Forelimb muscle (tissue), 1 donor: ENCODE measurements around the gene VOPP1. TPM values are rescaled to one million over a fixed set of nuclear protein-coding genes. Genes with fewer than 3 reads are reported as not detected.
"Not testable (repeated sequence)": the region's sequence is repeated elsewhere in the genome, so short reads cannot be mapped to it uniquely, and the experiment has no call there.

Experiments
- DNase-seq: peaks from one replicate; pipeline ENCODE4 v3.0.0-alpha.2; 2013; ENCODE audit warnings: low read depth
- polyA plus RNA-seq: library from polyadenylated mRNA; unstranded; fragments of 120-200 nt; gene quantifications from one replicate; pipeline ENCODE4 v1.2.1, GENCODE V29; 2013; ENCODE audit not compliant: insufficient read length

VOPP1 gene
- polyA plus RNA-seq, 1 donor, result 24.6 TPM

GRCh38 chr7:55512635-55513191 lies 59.6 kb downstream of the VOPP1 start:
- DNase-seq, result no peak

DNA sequence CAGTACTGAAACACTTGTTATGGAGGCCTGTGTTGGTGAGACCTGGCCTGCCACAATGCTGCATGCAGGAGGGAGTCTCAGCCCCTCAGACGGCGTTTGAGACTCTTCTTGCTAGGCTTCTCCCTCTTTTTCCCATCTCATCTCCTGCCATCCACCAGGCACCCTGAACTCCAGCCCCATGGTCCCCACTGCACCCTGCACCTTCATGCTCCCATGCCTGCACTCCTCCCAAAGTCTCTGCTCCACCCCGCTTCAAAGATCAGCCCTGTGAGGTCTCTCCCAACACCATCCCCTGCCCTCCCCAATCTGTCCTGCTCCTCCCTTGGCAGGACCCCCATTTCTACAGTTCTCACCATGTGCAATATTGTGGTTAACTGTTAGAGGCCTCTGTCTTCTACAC lies 61.7 kb downstream of the VOPP1 start:
- no peak for DNase-seq

DNA sequence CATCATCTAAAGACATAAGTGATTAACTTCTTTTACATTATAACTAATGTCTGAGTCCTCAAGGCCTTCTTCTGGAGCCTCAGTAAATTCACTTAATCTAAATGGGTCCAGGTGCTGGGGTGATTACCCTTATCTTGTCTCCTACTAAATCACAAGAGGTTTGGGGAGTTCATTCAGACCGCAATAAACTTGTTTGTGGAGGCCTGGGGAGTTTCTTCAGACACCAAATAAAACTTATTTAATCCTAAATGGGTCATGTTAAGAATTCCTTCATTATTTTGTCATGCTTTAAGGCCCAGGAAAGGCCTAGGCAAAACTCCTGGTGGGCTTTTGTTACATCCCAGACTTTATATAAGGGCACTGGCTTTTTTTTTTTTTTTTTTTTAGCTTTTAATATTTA lies 62.1 kb downstream of the VOPP1 start:
- not testable (repeated sequence) for DNase-seq

DNA sequence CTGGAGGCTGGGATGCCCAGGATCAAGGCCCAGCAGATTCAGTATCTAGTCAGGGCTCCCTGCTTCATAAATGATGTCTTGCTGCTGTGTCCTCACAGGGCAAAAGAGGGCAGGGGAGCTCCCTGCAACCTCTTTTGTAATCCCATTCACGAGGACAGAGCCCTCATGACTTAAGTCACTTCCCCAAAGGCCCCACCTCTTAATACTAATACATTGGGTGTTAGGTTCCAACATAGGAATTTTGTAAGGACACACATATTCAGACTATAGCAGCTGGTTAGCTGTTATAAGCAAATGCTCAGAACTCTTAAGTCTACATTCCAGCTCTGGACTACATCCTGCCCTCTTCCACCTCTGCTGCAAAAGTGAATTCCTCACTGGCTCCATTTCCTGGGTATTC lies 63.0 kb downstream of the VOPP1 start:
- DNase-seq, result no peak

- DNase-seq, result no peak
Measured at GRCh38 chr7:55508221-55509011, 63.9 kb downstream of the VOPP1 start.

DNA sequence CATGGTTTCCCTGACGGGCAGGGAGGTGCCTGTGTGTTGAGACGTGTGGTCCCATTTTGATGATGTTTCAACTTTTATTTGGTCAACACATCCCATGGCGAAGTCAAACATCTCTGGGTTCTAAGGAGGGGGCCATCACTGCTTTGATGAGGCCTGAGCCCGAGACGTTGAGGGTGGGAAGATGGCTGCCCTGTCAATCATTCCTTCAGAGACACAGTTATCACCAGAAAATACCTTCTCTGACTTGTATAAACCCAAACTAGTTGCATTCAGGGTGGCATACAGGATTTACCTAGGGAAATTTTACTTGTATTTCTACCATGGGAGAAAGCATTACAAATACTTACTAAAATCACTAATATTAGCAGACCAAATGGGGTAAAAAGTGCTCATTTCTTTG lies 64.6 kb downstream of the VOPP1 start:
- no peak for DNase-seq

DNA sequence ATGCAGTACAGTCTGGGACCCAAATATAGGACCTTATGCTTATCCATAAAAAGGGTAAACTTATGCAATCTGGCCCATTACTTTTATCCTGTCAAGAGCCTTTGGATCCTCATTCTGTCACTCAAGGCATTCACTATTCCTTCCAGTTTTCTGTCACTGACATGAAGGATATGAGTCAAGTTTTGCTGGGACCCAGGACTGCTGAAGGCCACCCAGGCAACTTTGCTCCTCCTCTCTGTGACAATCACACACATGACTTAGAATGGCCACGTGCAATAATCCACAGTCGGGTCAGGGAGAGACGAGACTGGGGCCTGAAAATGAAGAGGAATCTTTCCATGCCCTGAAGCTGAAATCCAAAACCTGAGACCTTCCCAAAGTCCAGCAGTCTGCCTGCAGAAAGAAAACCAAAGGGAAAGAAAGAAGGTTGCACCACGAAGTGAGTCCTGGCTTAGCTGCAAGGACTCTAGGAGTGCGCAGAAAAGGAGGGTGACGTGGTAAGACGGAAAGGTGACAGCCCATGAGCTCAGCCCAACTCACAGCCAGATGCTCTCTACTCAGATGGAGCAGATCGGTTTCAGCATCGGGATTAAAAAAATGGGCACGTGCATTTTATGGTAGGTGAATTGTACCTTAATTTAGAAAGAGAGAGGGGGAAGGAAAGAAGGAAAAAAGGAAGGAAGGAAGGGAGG lies 67.2 kb downstream of the VOPP1 start:
- no peak for DNase-seq

DNA sequence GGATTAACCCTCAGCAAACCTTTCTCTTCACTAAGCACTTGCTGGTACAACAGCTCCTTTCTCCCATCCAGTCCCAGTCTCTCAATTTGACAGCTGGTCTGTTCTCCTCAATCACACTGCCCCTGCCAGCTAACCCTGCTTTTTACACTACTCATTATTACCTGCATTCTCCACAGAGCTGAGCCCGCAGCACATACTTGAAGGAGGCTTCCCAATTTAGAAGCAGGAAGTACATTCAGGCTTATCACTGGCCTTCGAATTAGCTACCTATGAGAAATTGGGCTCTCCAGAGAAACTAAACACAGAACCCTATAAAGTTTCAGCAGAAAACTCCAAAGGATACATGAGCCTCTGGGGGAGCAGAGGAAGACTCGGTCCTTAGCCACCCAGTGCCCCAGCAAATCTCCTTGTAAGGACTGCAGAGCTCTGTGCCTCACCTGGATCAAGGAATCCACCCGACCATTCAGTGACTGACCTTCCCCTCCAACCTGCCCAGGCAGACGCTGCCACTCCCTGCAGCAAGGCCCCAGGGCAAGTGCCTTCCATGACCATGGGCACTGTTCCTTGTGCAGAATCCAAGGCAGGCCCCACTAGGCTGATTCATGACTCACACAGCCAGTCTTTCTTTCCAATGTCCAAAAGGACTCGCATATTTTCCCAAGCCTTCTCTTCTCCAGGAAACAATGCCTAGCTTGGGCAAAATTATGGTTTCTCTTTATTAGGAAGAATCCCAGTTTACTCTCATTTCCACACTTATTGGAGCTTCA lies 68.0 kb downstream of the VOPP1 start:
- no peak for DNase-seq

- DNase-seq, result no peak
Measured at GRCh38 chr7:55502858-55503440, 69.4 kb downstream of the VOPP1 start.

DNA sequence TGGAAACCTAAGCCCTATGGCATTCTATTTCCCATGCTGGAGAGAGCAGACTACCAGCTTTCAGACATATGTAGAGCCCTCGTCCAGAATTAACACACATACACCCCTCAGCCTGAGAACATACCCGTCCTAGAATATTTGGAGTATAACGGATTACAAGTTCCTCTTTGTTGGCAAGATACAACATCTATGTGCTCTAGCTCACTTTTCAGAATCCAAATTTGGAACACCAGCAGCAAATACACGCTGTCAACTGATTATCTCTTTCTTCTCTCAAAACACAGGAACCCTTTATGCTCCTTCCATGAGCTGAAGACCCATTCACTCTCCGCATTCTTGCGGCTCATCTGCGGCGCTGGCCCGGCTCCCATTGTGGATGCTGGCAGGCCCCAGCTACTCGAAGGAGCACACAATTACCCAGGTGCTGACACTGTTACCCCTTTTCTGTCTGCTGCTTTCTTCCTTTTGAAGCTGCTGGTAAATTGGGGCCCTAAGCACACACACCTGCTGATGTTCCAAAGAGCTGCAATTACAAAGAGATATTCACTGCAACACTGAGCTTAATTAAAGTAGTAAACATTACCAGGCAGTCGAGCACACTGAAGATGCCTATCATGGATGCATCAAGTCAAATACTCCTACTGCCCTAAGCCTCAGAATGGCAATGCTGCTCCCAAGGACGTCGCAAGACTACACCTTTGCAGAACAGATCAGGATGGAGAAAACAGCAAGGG lies 70.0 kb downstream of the VOPP1 start:
- no peak for DNase-seq

DNA sequence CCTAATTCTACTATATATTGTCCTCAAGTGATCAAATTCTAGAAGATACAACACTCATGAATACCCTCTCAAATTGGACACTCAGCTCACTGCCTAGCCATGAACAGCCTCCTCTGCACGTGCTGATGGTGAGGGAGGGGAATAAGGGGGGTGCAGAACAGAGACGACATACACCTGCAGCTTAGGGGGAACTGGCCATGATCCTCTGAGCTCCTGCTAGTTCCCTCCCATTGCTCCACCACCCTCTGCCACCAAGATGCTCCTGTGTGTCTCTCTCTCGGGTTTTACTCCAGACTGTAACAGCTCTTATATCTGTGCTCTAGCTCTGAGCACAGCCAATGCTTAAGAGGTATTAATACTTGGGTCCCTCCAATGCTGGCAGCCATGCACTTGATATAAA lies 70.7 kb downstream of the VOPP1 start:
- DNase-seq, result no peak

- no peak for DNase-seq
Measured at GRCh38 chr7:55500117-55500756, 72.1 kb downstream of the VOPP1 start.

DNA sequence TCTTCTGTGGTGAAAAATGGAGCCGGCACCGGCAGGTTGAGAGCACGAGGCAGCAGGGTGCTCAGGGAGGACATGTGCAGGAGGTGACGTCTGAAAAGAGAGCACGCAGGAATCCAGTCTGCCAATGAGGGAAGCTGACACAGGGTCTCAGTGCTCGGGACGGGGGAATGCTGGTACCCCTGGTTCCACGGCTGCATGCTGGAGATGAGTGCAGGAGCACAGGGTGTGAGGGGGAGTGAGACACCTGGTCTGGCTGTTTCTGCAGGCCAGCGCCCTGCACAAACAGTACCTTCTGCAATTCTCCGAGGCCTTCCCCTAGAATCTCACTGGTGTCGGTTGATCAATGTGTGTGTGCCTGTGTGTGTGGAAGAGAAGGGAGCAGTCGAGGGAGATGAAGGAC lies 72.7 kb downstream of the VOPP1 start:
- DNase-seq, result no peak

DNA sequence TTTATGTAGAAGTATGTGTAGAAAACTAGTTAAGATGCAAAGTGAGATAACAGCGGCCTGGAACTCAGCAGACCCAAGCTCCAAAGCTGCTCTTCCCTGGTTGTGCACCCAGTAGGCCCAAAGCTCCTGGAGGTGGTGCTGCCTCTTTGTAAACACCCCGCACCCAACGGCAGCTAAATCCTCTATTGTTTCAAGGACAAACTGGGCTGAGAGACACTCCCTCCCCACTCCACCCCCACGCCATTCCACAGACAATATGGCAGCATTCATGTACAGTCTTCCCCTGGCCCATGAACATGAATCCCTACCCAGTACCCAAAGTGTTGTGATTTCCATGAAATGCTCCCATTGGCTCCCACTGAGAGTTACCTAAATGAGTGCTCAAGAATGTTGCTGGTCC lies 73.5 kb downstream of the VOPP1 start:
- no peak for DNase-seq

DNA sequence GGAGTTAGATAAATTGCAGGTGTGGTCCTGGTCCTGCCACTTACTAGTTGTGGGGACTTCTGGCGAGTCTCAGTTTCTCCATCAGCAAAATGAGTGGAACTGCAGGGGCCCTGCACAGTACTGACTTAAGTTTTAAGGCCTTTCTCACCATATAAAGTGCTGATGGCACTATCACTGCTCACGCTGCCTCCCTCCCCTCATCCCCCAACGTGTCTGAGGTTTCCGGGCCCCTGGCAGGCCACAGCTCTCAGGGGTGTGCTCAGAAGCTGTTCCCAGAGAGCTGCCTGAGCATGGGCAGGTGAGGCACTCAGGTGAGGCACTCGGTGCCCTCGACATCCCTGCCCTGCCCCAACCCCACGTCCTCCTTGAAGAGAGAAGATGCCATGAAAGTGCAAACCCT lies 74.2 kb downstream of the VOPP1 start:
- DNase-seq, result no peak

- DNase-seq, result no peak
Measured at GRCh38 chr7:55497521-55497920, 74.8 kb downstream of the VOPP1 start.

DNA sequence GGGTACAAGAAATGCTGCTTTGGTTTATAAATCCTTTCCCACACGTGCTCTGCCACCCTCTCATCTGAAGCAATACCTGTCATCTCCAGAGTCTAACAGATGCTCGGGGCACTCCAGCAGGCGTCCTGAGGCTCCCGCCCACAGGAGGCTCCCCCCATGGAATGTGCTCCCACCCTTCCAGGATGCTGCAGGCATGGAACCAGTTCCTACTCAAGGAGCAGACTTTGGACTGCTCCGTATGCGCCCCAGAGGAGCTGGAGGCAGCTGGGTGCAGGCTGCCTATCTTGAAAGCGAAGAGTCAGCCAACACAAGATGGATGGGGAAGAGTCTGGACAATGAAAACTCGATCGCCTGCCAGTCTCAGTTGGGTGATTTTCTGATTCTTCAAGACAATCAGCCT lies 75.4 kb downstream of the VOPP1 start:
- no peak for DNase-seq

GRCh38 chr7:55494951-55495350 lies 77.4 kb downstream of the VOPP1 start:
- DNase-seq, result no peak

GRCh38 chr7:55493408-55493807 lies 78.9 kb downstream of the VOPP1 start:
- no peak for DNase-seq

GRCh38 chr7:55491346-55491745 lies 81.0 kb downstream of the VOPP1 start:
- DNase-seq, result no peak

DNA sequence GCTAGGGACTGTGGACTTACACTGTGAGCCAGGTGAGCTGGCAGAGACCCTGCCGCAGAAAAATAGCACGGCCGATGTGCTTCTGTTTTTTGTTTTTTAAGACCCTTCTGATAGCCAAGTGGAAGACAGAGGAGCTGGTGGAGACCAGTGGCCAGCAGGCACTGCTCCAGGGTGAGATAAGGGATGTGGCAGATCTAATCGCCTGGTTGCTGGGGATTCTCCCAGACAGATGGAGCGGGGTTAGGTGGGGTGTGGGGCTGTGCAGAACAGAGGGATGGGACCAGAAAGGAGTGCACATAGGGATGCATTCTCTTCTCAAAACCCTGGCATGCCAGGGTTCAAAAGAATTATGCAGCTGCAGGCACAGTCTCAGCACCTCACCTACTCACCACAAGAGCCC lies 82.2 kb downstream of the VOPP1 start:
- no peak for DNase-seq
